NT2/D1 (cell line): Measurements from ENCODE around the gene CYP1A2.

Experiments used
- YY1 ChIP-seq: IDR thresholded peaks from 2 replicates; pipeline ENCODE4 v1.6.1; 2011; ENCODE audit not compliant: insufficient read length, insufficient read depth
- ZNF274 ChIP-seq: IDR thresholded peaks from 2 replicates; pipeline ENCODE4 v1.6.1; 2011; ENCODE audit warnings: mild to moderate bottlenecking, low read depth, low read length

- TF ChIP-seq YY1 (no peak), ZNF274 (no peak)
These were observed 17.9 kb upstream of the CYP1A2 start for GRCh38 chr15:74730619-74731316.
